K562 (cell line): ENCODE data around the gene BHLHE40. TPM values are rescaled to one million over a fixed set of nuclear protein-coding genes. Genes with fewer than 3 reads are reported as not detected.

ENCODE experiments used
- CEBPG ChIP-seq, 3 experiments: fragments of 200-800 bp in 1 of 3; sonication (Bioruptor generic) in 1 of 3; sonication (generic) in 1 of 3; formaldehyde crosslinking in 1 of 3; IDR thresholded peaks in 2 of 3; conservative IDR thresholded peaks in 1 of 3; 2 replicates each; pipeline versions ENCODE4 v1.6.1 to v1.8.0; 2016 to 2022; ENCODE audit warnings: missing compliant biosample characterization in 2 of 3, missing genetic modification characterization in 2 of 3, mild to moderate bottlenecking in 1 of 3, missing genetic modification reagents in 1 of 3
- CHD7 ChIP-seq: fragments of 200-600 bp; sonication (generic); IDR thresholded peaks from one replicate; pipeline ENCODE4 v1.6.1; 2012; ENCODE audit warnings: mild to moderate bottlenecking, low read depth, low read length, inconsistent platforms
- FOXK2 ChIP-seq, 2 experiments: fragments of 450-650 bp; IDR thresholded peaks in 1 of 2; conservative IDR thresholded peaks in 1 of 2; 2 replicates each; pipeline ENCODE4 v1.6.1; 2016; ENCODE audit warnings: low read depth in 2 of 2, mild to moderate bottlenecking in 1 of 2
- HOXB6 ChIP-seq: fragments of 250-450 bp; sonication (Bioruptor Pico); IDR thresholded peaks from 2 replicates; pipeline ENCODE4 v1.5.1; 2022; ENCODE audit warnings: mild to moderate bottlenecking, borderline replicate concordance
- JUN ChIP-seq, 2 experiments: sonication (generic) in 1 of 2; formaldehyde crosslinking in 1 of 2; IDR thresholded peaks; 2 replicates each; pipeline versions ENCODE4 v1.6.1 to v1.8.0; 2012 to 2022; ENCODE audit warnings: borderline replicate concordance in 2 of 2, mild to moderate bottlenecking in 2 of 2, improper control_type of control experiment in 1 of 2, low read depth in 1 of 2, low read length in 1 of 2, missing genetic modification reagents in 1 of 2
- LEF1 ChIP-seq: fragments of 450-650 bp; IDR thresholded peaks from 2 replicates; pipeline ENCODE4 v1.6.1; 2016; ENCODE audit warnings: mild to moderate bottlenecking
- NFE2 ChIP-seq: IDR thresholded peaks from 2 replicates; pipeline ENCODE4 v1.6.1; 2014; ENCODE audit warnings: antibody characterized with exemption, low read depth
- NR1H2 ChIP-seq: sonication (generic); formaldehyde crosslinking; IDR thresholded peaks from 2 replicates; pipeline ENCODE4 v1.4.0; 2020; ENCODE audit warnings: mild to moderate bottlenecking, missing genetic modification reagents
- SIN3B ChIP-seq: fragments of 450-650 bp; IDR thresholded peaks from 2 replicates; pipeline ENCODE4 v1.6.1; 2017; ENCODE audit warnings: low read depth, mild to moderate bottlenecking, moderate library complexity
- SIX5 ChIP-seq, 2 experiments: IDR thresholded peaks; 2 replicates each; pipeline ENCODE4 v1.6.1; 2011; ENCODE audit warnings: low read length in 2 of 2, borderline replicate concordance in 1 of 2, low read depth in 1 of 2, mild to moderate bottlenecking in 1 of 2, moderate library complexity in 1 of 2; ENCODE audit not compliant: insufficient read depth in 1 of 2
- USF2 ChIP-seq: sonication (generic); formaldehyde crosslinking; IDR thresholded peaks from 2 replicates; pipeline ENCODE4 v1.5.0; 2020; ENCODE audit warnings: missing genetic modification reagents
- ZNF445 ChIP-seq: fragments of 250-450 bp; sonication (Bioruptor Pico); IDR thresholded peaks from 2 replicates; pipeline ENCODE4 v1.4.0; 2020; ENCODE audit warnings: low read depth, mild to moderate bottlenecking, moderate library complexity
- polyA plus RNA-seq, 8 experiments: library from polyadenylated mRNA; depleted of rRNA in 4 of 8; stranded (reverse) in 5 of 8; unstranded in 3 of 8; fragments of >200 nt; fragmentation: Nextera tagmentation in 2 of 8; fragmentation: Illumina TruSeq in 1 of 8; extraction: Ambion mirVana in 2 of 8; extraction: Trizol in 1 of 8; gene quantifications; 2 replicates each; pipeline versions ENCODE4 v1.2.1 to v1.2.3, GENCODE V29; 2011 to 2014; ENCODE audit warnings: inconsistent platforms in 1 of 8, missing spikeins in 1 of 8
- total RNA-seq, 7 experiments: library from RNA; depleted of rRNA in 6 of 7; stranded (reverse); fragments of >200 nt in 6 of 7; fragmentation: Illumina TruSeq in 2 of 7; extraction: Trizol in 2 of 7; gene quantifications; 2 replicates each; pipeline versions ENCODE4 v1.2.1 to v1.2.3, GENCODE V29; 2011 to 2021; ENCODE audit warnings: low replicate concordance in 1 of 7

The BHLHE40 gene
- total and polyA plus RNA-seq, 9 of the 15 experiments (the other 6 are each of a cell fraction or from before 2014, with no cell fraction given) = 12.0 to 83.9 (median 31.4) TPM

GRCh38 chr3:4980229-4981203, 1.3 kb downstream of the BHLHE40 start (continued):
- TF ChIP-seq USF2 (CRISPR knock-in tag) (no peak), SIX5 (IDR thresholded peaks at IDR 0.05; ENCODE audit: borderline replicate concordance in 1 of 2, insufficient read depth in 1 of 2, low read depth in 1 of 2, low read length in 2 of 2) (no peak), CHD7 (peak; percentile 35), CEBPG (CRISPR knock-in tag; IDR thresholded peaks at IDR 0.05) (peak; percentile 22; the same call in 1 of the 2 replicates), CEBPG (tag; conservative IDR thresholded peaks at IDR 0.05 in 1 of 2, IDR thresholded peaks at IDR 0.05 in 1 of 2) (no peak), LEF1 (no peak), SIN3B (no peak), ZNF445 (no peak), NFE2 (peak; percentile 98), NR1H2 (0 out of 2 replicates have a peak, but pooled peaks have one; percentile 18), HOXB6 (CRISPR knock-in tag) (no peak), FOXK2 (conservative IDR thresholded peaks at IDR 0.05 in 1 of 2, IDR thresholded peaks at IDR 0.05 in 1 of 2; ENCODE audit: low read depth in 2 of 2) (peak; percentile 33 to 55; a peak in 2 of 4 replicates), JUN (IDR thresholded peaks at IDR 0.05; ENCODE audit: borderline replicate concordance, low read depth, low read length) (peak; percentile 86), JUN (CRISPR knock-in tag; IDR thresholded peaks at IDR 0.05; ENCODE audit: borderline replicate concordance) (no peak)
